HepG2 (cell line): ENCODE measurements around the gene MMP25. TPM values are rescaled to one million over a fixed set of nuclear protein-coding genes. Genes with fewer than 3 reads are reported as not detected.

Experiments
- ETV6 ChIP-seq: sonication (generic); formaldehyde crosslinking; conservative IDR thresholded peaks from 2 replicates; pipeline ENCODE4 v1.4.0; 2020; ENCODE audit warnings: missing genetic modification reagents
- FOXK1 ChIP-seq: sonication (generic); formaldehyde crosslinking; IDR thresholded peaks from 2 replicates; pipeline ENCODE4 v1.4.0; 2020; ENCODE audit warnings: low read depth, missing genetic modification reagents, borderline replicate concordance
- FOXO1 ChIP-seq: sonication (generic); formaldehyde crosslinking; IDR thresholded peaks from 2 replicates; pipeline ENCODE4 v1.4.0; 2020; ENCODE audit warnings: missing genetic modification reagents
- HDAC6 ChIP-seq: fragments of 200-600 bp; sonication (generic); IDR thresholded peaks from 2 replicates; pipeline ENCODE4 v1.7.0; 2017; ENCODE audit warnings: mild to moderate bottlenecking, antibody characterized with exemption, low read length, low read depth
- HIVEP1 ChIP-seq: sonication (generic); formaldehyde crosslinking; IDR thresholded peaks from 2 replicates; pipeline ENCODE4 v1.4.0; 2020; ENCODE audit warnings: mild to moderate bottlenecking, missing genetic modification reagents
- HOXA7 ChIP-seq: sonication (generic); formaldehyde crosslinking; IDR thresholded peaks from 2 replicates; pipeline ENCODE4 v1.8.1; 2022; ENCODE audit warnings: mild to moderate bottlenecking, missing genetic modification reagents, moderate library complexity
- IRF2 ChIP-seq: IDR thresholded peaks from 2 replicates; pipeline ENCODE4 v1.6.1; 2018; ENCODE audit warnings: missing genetic modification reagents, missing compliant biosample characterization
- KDM1A ChIP-seq: IDR thresholded peaks from 2 replicates; pipeline ENCODE4 v1.6.1; 2016; ENCODE audit warnings: missing compliant biosample characterization
- MYC ChIP-seq: sonication (generic); formaldehyde crosslinking; IDR thresholded peaks from 2 replicates; pipeline ENCODE4 v1.9.0; 2021; ENCODE audit warnings: missing genetic modification reagents, borderline replicate concordance
- NBN ChIP-seq: fragments of 450-650 bp; conservative IDR thresholded peaks from 2 replicates; pipeline ENCODE4 v1.6.1; 2017
- POGZ ChIP-seq: sonication (generic); formaldehyde crosslinking; IDR thresholded peaks from 2 replicates; pipeline ENCODE4 v1.4.0; 2020; ENCODE audit warnings: mild to moderate bottlenecking, missing genetic modification reagents
- PTBP1 ChIP-seq: fragments of 200-400 bp; formaldehyde crosslinking; IDR thresholded peaks from 2 replicates; pipeline ENCODE4 v1.6.1; 2018; ENCODE audit warnings: low read length, low read depth; ENCODE audit not compliant: poor library complexity, severe bottlenecking
- RELA ChIP-seq: sonication (generic); formaldehyde crosslinking; IDR thresholded peaks from 2 replicates; pipeline ENCODE4 v1.4.0; 2020; ENCODE audit warnings: missing genetic modification reagents
- SRSF4 ChIP-seq: fragments of 200-400 bp; formaldehyde crosslinking; IDR thresholded peaks from one replicate; pipeline ENCODE4 v1.6.1; 2018; ENCODE audit warnings: mild to moderate bottlenecking, low read depth, low read length, moderate library complexity; ENCODE audit not compliant: poor library complexity, severe bottlenecking
- U2AF2 ChIP-seq: fragments of 200-400 bp; formaldehyde crosslinking; IDR thresholded peaks from 2 replicates; pipeline ENCODE4 v1.6.1; 2017; ENCODE audit warnings: low read depth, mild to moderate bottlenecking, low read length
- XRCC5 ChIP-seq: fragments of 200-400 bp; formaldehyde crosslinking; optimal IDR thresholded peaks from 2 replicates; pipeline ENCODE3; 2017; ENCODE audit warnings: mild to moderate bottlenecking, low read length
- ZNF136 ChIP-seq: sonication (generic); formaldehyde crosslinking; IDR thresholded peaks from 2 replicates; pipeline ENCODE4 v1.8.1; 2022; ENCODE audit warnings: low read depth, mild to moderate bottlenecking, moderate library complexity, missing genetic modification reagents
- ZNF501 ChIP-seq: sonication (generic); formaldehyde crosslinking; IDR thresholded peaks from 2 replicates; pipeline ENCODE4 v1.5.1; 2020; ENCODE audit warnings: mild to moderate bottlenecking, moderate library complexity, missing genetic modification reagents
- ZNF773 ChIP-seq: sonication (generic); formaldehyde crosslinking; IDR thresholded peaks from 2 replicates; pipeline ENCODE4 v1.4.0; 2020; ENCODE audit warnings: missing genetic modification reagents, borderline replicate concordance
- ZNF788 ChIP-seq: sonication (generic); formaldehyde crosslinking; IDR thresholded peaks from 2 replicates; pipeline ENCODE4 v1.5.0; 2020; ENCODE audit warnings: mild to moderate bottlenecking, missing genetic modification reagents, borderline replicate concordance
- polyA plus RNA-seq, 8 experiments: library from polyadenylated mRNA; depleted of rRNA in 3 of 8; stranded (reverse) in 7 of 8; unstranded in 1 of 8; fragments of >200 nt; fragmentation: Illumina TruSeq in 4 of 8; extraction: Trizol in 4 of 8; gene quantifications; 2 replicates each; pipeline versions ENCODE4 v1.2.1 to v1.2.3, GENCODE V29; 2011 to 2016; ENCODE audit warnings: low read depth in 4 of 8, missing spikeins in 1 of 8, mixed read lengths in 1 of 8; ENCODE audit not compliant: insufficient read depth in 1 of 8
- total RNA-seq, 5 experiments: library from RNA; depleted of rRNA; stranded (reverse); fragments of >200 nt; fragmentation: Illumina TruSeq; extraction: Trizol; gene quantifications; 2 replicates each; pipeline ENCODE4 v1.2.3, GENCODE V29; 2016; ENCODE audit warnings: low read depth in 1 of 5
- TF ChIP-seq, protein P1 (sequence below): sonication (generic); formaldehyde crosslinking; conservative IDR thresholded peaks from 2 replicates; pipeline ENCODE4 v1.8.1; 2023; ENCODE audit warnings: missing genetic modification reagents
- TF ChIP-seq, protein P2 (sequence below): IDR thresholded peaks from 2 replicates; pipeline ENCODE4 v1.6.1; 2016; ENCODE audit warnings: low read depth, borderline replicate concordance
- TF ChIP-seq, protein P3 (sequence below): sonication (generic); formaldehyde crosslinking; IDR thresholded peaks from 2 replicates; pipeline ENCODE4 v1.4.0; 2020; ENCODE audit warnings: missing genetic modification reagents, mild to moderate bottlenecking, borderline replicate concordance
- TF ChIP-seq, protein P4 (sequence below): sonication (generic); IDR thresholded peaks from 2 replicates; pipeline ENCODE4 v1.6.1; 2016; ENCODE audit warnings: low read depth, borderline replicate concordance
- TF ChIP-seq, protein P5 (sequence below): IDR thresholded peaks from 2 replicates; pipeline ENCODE4 v1.6.1; 2016

MMP25 gene
- total and polyA plus RNA-seq, 2 of the 13 experiments (the other 11 are each of a cell fraction or from before 2014, with no cell fraction given): 0.04 to 0.08 TPM

DNA sequence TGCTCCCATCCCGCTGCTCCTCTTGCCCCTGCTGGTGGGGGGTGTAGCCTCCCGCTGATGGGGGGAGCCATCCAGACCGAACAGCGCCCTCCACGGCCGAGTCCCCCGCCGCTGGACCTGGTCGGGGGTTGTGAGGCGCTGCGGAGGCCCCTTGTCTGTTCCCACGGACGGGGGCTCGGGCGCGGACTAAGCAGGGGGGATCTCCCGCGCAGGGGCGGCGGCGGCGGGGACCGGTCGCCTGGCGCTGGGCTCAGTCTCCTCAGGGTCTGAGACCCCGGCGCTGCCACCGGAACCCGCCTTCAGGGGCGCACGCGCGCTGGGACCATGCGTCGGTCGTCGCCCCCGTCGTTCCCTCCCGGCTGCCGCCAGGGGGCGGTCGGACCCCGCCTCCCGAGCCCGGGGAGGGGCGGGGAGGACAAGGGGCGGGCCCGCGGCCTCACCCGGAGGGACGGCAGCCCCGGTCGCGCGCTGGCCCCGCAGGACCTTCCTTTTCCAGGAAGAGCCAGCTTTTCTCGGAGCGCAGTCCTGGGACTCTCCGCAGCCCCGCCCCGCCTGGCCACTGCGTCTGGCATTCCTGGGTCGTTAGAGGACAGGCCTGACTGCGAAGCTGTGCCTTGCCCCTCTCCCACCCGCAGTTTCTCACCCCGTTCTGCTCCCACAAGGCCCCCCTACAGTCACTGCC, 12.8 kb downstream of the MMP25 start (continued):
- TF ChIP-seq, protein P1, sequence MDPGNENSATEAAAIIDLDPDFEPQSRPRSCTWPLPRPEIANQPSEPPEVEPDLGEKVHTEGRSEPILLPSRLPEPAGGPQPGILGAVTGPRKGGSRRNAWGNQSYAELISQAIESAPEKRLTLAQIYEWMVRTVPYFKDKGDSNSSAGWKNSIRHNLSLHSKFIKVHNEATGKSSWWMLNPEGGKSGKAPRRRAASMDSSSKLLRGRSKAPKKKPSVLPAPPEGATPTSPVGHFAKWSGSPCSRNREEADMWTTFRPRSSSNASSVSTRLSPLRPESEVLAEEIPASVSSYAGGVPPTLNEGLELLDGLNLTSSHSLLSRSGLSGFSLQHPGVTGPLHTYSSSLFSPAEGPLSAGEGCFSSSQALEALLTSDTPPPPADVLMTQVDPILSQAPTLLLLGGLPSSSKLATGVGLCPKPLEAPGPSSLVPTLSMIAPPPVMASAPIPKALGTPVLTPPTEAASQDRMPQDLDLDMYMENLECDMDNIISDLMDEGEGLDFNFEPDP: no peak
- peak; percentile 42; the same call in 1 of the 2 replicates for TF ChIP-seq IRF2
- TF ChIP-seq ZNF788 (CRISPR knock-in tag): peak; percentile 32; the same call in 1 of the 2 replicates
- no peak for TF ChIP-seq FOXK1 (CRISPR knock-in tag)
- TF ChIP-seq, protein P2, sequence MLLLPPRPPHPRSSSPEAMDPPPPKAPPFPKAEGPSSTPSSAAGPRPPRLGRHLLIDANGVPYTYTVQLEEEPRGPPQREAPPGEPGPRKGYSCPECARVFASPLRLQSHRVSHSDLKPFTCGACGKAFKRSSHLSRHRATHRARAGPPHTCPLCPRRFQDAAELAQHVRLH (CRISPR knock-in tag): no peak; the same call in 1 of the 2 replicates
- TF ChIP-seq, protein P3, sequence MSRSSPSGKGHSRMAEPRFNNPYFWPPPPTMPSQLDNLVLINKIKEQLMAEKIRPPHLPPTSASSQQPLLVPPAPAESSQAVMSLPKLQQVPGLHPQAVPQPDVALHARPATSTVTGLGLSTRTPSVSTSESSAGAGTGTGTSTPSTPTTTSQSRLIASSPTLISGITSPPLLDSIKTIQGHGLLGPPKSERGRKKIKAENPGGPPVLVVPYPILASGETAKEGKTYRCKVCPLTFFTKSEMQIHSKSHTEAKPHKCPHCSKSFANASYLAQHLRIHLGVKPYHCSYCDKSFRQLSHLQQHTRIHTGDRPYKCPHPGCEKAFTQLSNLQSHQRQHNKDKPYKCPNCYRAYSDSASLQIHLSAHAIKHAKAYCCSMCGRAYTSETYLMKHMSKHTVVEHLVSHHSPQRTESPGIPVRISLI (CRISPR knock-in tag): peak; percentile 64; the same call in 1 of the 2 replicates
- no peak for TF ChIP-seq SRSF4
- TF ChIP-seq NBN: no peak
- peak; percentile 78 for TF ChIP-seq MYC (CRISPR knock-in tag)
- TF ChIP-seq RELA (CRISPR knock-in tag): peak; percentile 74; the same call in 1 of the 2 replicates
- peak; percentile 37; the same call in 1 of the 2 replicates for TF ChIP-seq ZNF773 (CRISPR knock-in tag)
- TF ChIP-seq ZNF136 (CRISPR knock-in tag): no peak
- TF ChIP-seq HDAC6: no peak
- no peak for TF ChIP-seq U2AF2
- TF ChIP-seq ETV6: no peak
- TF ChIP-seq PTBP1: no peak
- TF ChIP-seq HIVEP1 (CRISPR knock-in tag): no peak
- TF ChIP-seq KDM1A (CRISPR knock-in tag): no peak
- TF ChIP-seq POGZ (CRISPR knock-in tag): no peak; the same call in 1 of the 2 replicates
- TF ChIP-seq, protein P4, sequence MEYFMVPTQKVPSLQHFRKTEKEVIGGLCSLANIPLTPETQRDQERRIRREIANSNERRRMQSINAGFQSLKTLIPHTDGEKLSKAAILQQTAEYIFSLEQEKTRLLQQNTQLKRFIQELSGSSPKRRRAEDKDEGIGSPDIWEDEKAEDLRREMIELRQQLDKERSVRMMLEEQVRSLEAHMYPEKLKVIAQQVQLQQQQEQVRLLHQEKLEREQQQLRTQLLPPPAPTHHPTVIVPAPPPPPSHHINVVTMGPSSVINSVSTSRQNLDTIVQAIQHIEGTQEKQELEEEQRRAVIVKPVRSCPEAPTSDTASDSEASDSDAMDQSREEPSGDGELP: no peak
- TF ChIP-seq XRCC5: peak; percentile 25
- no peak for TF ChIP-seq HOXA7 (CRISPR knock-in tag)
- no peak; the same call in 1 of the 2 replicates for TF ChIP-seq FOXO1 (CRISPR knock-in tag)
- TF ChIP-seq, protein P5, sequence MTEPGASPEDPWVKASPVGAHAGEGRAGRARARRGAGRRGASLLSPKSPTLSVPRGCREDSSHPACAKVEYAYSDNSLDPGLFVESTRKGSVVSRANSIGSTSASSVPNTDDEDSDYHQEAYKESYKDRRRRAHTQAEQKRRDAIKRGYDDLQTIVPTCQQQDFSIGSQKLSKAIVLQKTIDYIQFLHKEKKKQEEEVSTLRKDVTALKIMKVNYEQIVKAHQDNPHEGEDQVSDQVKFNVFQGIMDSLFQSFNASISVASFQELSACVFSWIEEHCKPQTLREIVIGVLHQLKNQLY (CRISPR knock-in tag): no peak
- TF ChIP-seq ZNF501: no peak
- TF ChIP-seq, all 625 proteins: peak for 192
